ENCODE measurements around the gene DAP. TPM values are rescaled to one million over a fixed set of nuclear protein-coding genes. Genes with fewer than 3 reads are reported as not detected.

The DAP gene
- total RNA-seq, 1 experiment from 2014 or later = 62.7 TPM

- DNase-seq (ENCODE audit: low read depth) = no peak
Observed at GRCh38 chr5:10760921-10761184, 181 bp downstream of the DAP start.

- peak; percentile 56 for DNase-seq (ENCODE audit: low read depth)
Observed at GRCh38 chr5:10760096-10760920, 726 bp downstream of the DAP start.

- DNase-seq (ENCODE audit: low read depth) = no peak
Observed at GRCh38 chr5:10759111-10759510, 1.9 kb downstream of the DAP start.

GRCh38 chr5:10757922-10758555 lies 3.0 kb downstream of the DAP start:
- DNase-seq (ENCODE audit: low read depth) = no peak

GRCh38 chr5:10757043-10757442 lies 4.0 kb downstream of the DAP start:
- DNase-seq (ENCODE audit: low read depth) = no peak

GRCh38 chr5:10756549-10756948 lies 4.5 kb downstream of the DAP start:
- peak; percentile 87 for DNase-seq (ENCODE audit: low read depth)

- no peak for DNase-seq (ENCODE audit: low read depth)
Observed at GRCh38 chr5:10753178-10753577, 7.9 kb downstream of the DAP start.

GRCh38 chr5:10752451-10752850 lies 8.6 kb downstream of the DAP start:
- no peak for DNase-seq (ENCODE audit: low read depth)

- DNase-seq (ENCODE audit: low read depth) = no peak
Observed at GRCh38 chr5:10750909-10751308, 10.1 kb downstream of the DAP start.

GRCh38 chr5:10747678-10748622 lies 13.1 kb downstream of the DAP start:
- DNase-seq (ENCODE audit: low read depth) = no peak

GRCh38 chr5:10746711-10747110 lies 14.3 kb downstream of the DAP start:
- no peak for DNase-seq (ENCODE audit: low read depth)

- DNase-seq (ENCODE audit: low read depth) = no peak
Observed at GRCh38 chr5:10745133-10745532, 15.9 kb downstream of the DAP start.

GRCh38 chr5:10744681-10745080 lies 16.4 kb downstream of the DAP start:
- no peak for DNase-seq (ENCODE audit: low read depth)

- no peak for DNase-seq (ENCODE audit: low read depth)
Observed at GRCh38 chr5:10743951-10744350, 17.1 kb downstream of the DAP start.

- DNase-seq (ENCODE audit: low read depth) = no peak
Observed at GRCh38 chr5:10743526-10743925, 17.5 kb downstream of the DAP start.

- DNase-seq (ENCODE audit: low read depth) = no peak
Observed at GRCh38 chr5:10741661-10742060, 19.4 kb downstream of the DAP start.

GRCh38 chr5:10740384-10740783 lies 20.6 kb downstream of the DAP start:
- no peak for DNase-seq (ENCODE audit: low read depth)

GRCh38 chr5:10737880-10738279 lies 23.2 kb downstream of the DAP start:
- no peak for DNase-seq (ENCODE audit: low read depth)

- no peak for DNase-seq (ENCODE audit: low read depth)
Observed at GRCh38 chr5:10736808-10737207, 24.2 kb downstream of the DAP start.

- no peak for DNase-seq (ENCODE audit: low read depth)
Observed at GRCh38 chr5:10736354-10736753, 24.7 kb downstream of the DAP start.

GRCh38 chr5:10735569-10736276 lies 25.3 kb downstream of the DAP start:
- DNase-seq (ENCODE audit: low read depth) = no peak
